Neuron (in vitro differentiated cells): ENCODE measurements around the gene THADA.

Source experiments
- H2AFZ ChIP-seq: one replicate; pipeline ENCODE4 v1.6.1; 2013; ENCODE audit warnings: low read depth, mild to moderate bottlenecking, inconsistent platforms, low read length, moderate library complexity
- H3K27me3 ChIP-seq: one replicate; pipeline ENCODE4 v1.6.1; 2013; ENCODE audit warnings: low read length; ENCODE audit not compliant: insufficient read depth
- H3K36me3 ChIP-seq: one replicate; pipeline ENCODE4 v1.6.1; 2013; ENCODE audit warnings: low read length; ENCODE audit not compliant: insufficient read depth
- H3K4me1 ChIP-seq: one replicate; pipeline ENCODE4 v1.6.1; 2013; ENCODE audit warnings: low read length; ENCODE audit not compliant: insufficient read depth
- H3K4me3 ChIP-seq: 2 replicates; pipeline ENCODE4 v1.5.1; 2013; ENCODE audit warnings: mild to moderate bottlenecking, low read length, moderate library complexity
- H3K9me3 ChIP-seq: one replicate; pipeline ENCODE4 v1.6.1; 2013; ENCODE audit warnings: low read length

Gene THADA

DNA sequence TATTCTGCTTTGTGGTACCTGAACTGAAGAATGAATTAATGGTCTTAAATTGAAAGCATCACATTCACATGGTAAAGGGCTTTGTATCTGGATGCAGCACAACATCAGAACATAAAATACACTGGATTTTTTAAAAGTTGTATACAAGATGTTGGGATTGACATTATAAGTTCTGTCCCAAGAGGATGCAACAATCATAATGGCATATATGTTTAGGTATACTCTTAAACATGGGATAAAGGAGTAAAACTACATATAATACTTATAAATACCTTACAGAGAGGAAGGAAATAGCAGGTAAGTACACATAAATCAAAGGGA is 171.9 kb downstream of the THADA start:
- no peaks in the 10 kb centered on the region for H3K36me3 ChIP-seq
- H3K4me1 ChIP-seq: peaks cover 10% of the 10 kb centered on the region
- H3K27me3 ChIP-seq: no peaks in the 10 kb centered on the region
- no peak overlapping the region for H2AFZ ChIP-seq
- H3K4me3 ChIP-seq: no peak overlapping the region
- H3K9me3 ChIP-seq: no peaks in the 10 kb centered on the region

DNA sequence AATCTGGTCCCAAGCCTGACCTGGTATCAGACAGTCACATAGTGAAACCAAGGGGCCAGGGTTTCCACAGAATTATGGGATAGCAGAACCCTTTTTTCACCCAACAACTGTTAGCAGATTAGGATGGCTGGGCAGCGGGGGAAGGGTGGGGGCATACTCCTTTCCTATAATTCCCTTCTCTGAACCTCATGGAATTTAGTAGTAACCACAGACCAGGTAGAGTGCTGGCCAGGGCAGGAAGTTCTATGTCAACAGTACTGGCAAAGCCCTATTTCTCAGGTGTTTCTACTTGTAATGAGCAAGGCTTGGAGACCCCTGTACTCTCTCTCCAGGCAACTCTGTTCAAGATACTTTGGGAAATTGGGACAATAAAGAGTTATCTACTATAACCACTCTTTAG is 174.6 kb downstream of the THADA start:
- H3K36me3 ChIP-seq: no peaks in the 10 kb centered on the region
- no peaks in the 10 kb centered on the region for H3K9me3 ChIP-seq
- no peak overlapping the region for H3K4me3 ChIP-seq
- H2AFZ ChIP-seq: no peak overlapping the region
- no peaks in the 10 kb centered on the region for H3K27me3 ChIP-seq
- H3K4me1 ChIP-seq: peaks cover 21% of the 10 kb centered on the region

DNA sequence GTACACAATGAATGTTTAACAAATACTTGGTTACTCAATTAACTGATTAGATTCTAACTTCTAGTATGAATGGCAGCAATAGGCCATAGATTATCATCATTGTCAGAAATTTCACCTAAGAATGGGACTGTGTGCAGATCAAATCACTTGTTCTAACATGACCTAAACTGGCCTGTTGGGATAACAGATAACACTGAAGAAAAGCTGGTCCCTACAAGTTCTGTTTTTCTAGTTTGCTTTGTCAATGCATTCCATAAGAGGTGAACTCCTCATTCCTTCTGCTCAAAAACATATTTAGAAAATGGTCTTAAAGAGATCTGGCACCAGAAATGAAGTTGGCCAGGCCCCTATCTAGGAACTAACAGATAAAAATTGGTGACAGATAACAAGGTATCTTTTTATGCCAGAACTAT is 175.4 kb downstream of the THADA start:
- no peaks in the 10 kb centered on the region for H3K9me3 ChIP-seq
- no peak overlapping the region for H2AFZ ChIP-seq
- H3K36me3 ChIP-seq: no peaks in the 10 kb centered on the region
- H3K4me3 ChIP-seq: no peak overlapping the region
- H3K27me3 ChIP-seq: no peaks in the 10 kb centered on the region
- H3K4me1 ChIP-seq: peaks cover 27% of the 10 kb centered on the region

DNA sequence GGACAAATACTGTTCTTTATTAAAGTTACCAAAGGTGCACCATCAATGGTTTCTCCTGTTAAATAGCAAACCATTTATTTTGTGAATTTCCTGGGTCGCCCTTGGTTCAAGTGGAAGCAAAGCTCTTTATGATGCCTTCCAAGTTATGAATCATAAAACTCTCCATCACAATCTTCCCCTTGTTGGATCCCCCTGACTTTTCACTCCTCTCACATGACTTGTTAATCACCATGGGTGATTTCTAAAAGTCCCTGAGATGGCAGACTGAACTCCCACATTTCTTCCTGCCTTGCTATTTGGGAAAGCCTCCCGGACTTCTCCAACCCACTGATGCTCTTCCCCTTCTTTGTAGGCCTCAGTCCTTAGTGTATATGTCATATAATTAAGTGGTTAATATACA is 176.0 kb downstream of the THADA start:
- H3K36me3 ChIP-seq: no peaks in the 10 kb centered on the region
- H3K27me3 ChIP-seq: no peaks in the 10 kb centered on the region
- peaks cover 29% of the 10 kb centered on the region for H3K4me1 ChIP-seq
- H2AFZ ChIP-seq: no peak overlapping the region
- no peak overlapping the region for H3K4me3 ChIP-seq
- no peaks in the 10 kb centered on the region for H3K9me3 ChIP-seq

DNA sequence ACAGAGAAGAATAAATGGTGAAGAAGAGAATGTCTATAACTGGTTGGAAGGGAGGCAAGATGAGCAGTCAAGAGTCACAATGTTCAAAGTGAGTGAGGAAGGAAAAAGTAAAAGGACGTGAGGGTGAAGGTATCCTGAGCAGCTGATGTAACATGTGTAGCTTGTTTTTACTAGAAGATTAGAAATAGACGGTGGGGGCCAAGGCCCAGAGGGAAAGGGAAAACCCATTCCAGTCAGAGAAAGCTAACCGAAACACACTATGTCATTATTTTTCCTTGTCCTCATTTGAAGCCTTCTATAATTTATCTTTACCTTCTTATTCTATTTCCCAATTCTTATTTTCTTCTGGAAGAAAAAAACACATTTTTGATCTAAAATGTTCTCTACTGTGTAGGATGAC is 176.6 kb downstream of the THADA start:
- no peaks in the 10 kb centered on the region for H3K9me3 ChIP-seq

DNA sequence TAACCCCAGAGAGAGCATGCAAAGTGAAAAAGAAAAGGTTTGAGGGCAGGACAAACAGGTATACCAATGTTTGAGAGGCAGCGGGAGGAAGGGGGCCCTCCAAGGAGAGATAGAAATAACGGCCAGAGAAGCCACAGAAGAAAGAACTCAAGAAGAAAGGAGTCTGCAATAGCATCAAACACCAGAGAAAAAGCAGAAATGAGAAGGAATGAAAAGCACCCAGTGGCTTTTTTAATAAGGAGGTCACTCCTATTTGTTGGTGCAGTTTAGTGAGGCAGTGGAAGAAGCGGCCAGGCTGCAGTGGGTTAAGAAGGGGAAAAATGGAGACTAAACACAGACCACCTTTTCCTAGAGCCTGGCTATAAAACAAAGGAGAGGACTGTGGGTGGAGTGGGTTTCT is 177.2 kb downstream of the THADA start:
- no peaks in the 10 kb centered on the region for H3K36me3 ChIP-seq
- no peaks in the 10 kb centered on the region for H3K27me3 ChIP-seq
- H2AFZ ChIP-seq: no peak overlapping the region
- H3K4me1 ChIP-seq: peaks cover 29% of the 10 kb centered on the region
- no peak overlapping the region for H3K4me3 ChIP-seq
- no peaks in the 10 kb centered on the region for H3K9me3 ChIP-seq

More for the DNA sequence above, 176.6 kb downstream of the THADA start:
- H3K4me3 ChIP-seq: no peak overlapping the region
- H3K36me3 ChIP-seq: no peaks in the 10 kb centered on the region
- no peaks in the 10 kb centered on the region for H3K27me3 ChIP-seq
- peaks cover 29% of the 10 kb centered on the region for H3K4me1 ChIP-seq
- no peak overlapping the region for H2AFZ ChIP-seq

DNA sequence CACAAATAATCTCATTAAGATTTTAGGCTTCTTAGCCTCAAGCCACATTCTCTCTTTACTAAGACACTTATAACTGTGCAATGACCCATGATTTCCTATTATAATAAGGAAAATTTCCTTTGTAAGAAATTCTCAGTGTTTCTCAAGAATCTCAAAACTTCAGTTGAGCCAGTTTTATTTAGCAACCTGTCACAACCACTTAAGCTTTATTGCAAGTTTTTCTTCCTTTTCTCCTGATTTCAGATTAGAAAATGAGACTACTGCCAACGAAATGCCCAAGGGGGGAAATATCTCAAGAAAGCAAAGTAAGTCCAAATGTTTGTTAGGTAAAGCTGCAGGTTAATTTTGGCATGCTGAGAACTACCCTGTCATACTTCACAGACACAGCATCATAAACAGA is 178.5 kb downstream of the THADA start:
- peaks cover 29% of the 10 kb centered on the region for H3K4me1 ChIP-seq
- no peaks in the 10 kb centered on the region for H3K36me3 ChIP-seq
- H3K27me3 ChIP-seq: no peaks in the 10 kb centered on the region
- no peak overlapping the region for H2AFZ ChIP-seq
- H3K9me3 ChIP-seq: no peaks in the 10 kb centered on the region
- H3K4me3 ChIP-seq: no peak overlapping the region

DNA sequence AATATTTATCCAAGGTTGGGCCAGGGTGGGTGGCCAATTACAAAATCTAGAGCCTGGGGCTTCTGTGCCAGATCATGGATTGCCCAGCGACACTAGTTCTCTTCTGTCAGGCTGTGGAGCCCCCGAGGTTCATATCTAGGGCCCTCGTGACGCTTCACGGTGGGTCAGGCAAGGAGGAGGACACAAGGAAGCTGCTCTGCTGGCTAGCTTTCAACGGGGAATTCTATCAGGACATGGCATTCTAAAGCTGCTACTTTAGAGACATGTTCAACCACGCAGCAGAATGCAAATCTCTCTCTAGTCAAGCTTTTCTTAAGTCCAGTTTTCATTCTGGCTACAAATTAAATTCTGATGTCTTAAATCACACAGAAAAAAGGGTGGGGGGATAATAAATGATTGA is 180.2 kb downstream of the THADA start:
- Histone ChIP-seq H3K9me3 (no peaks in the 10 kb centered on the region), H3K36me3 (no peaks in the 10 kb centered on the region), H3K27me3 (no peaks in the 10 kb centered on the region), H3K4me1 (peaks cover 29% of the 10 kb centered on the region), H3K4me3 (no peak overlapping the region), H2AFZ (no peak overlapping the region)

DNA sequence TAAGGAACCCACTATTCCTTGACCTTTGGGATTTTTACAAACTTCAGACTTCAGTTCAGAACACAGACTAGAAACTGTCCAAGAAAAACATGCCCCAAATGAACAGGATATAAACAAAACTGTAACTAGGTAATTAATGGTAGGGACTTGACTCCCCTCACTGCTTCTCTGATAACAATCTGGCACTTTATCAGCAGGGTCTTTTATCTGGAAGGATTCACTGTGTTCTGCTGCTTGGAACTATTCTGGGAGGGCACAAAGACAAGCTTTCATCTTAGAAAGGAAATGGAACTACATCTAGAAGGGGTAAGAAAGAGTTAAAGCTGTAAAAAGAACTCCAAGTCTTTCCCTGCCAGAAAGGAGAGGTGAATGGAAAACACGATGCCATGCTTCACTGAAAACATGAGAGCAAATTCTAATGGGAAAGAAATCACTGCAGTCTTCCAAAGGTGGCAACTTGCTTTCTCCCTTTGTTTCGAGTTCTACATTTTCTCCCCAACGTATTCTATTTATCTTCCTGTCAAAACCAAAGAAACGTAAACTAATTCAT is 181.2 kb downstream of the THADA start:
- Histone ChIP-seq H3K9me3 (no peaks in the 10 kb centered on the region), H3K27me3 (no peaks in the 10 kb centered on the region)

DNA sequence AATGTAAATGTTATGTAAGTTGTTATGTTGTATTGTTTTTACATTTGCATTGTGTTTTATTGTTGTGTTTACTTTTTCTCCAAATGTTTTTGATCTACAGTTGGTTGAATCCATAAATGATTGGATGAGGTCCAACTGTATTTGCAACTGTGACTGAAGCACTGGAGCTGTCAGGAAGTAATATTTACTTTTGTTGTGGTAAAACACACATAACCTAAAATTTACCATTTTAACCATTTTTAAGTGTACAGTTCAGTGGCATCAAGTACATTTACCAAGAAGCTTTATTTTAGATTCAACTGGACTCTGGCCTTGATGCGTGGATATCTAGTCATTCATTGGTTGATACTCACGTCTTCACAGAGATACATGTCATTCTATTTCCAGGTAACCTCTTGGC is 181.8 kb downstream of the THADA start:
- Histone ChIP-seq H3K4me3 (no peak overlapping the region), H3K9me3 (no peaks in the 10 kb centered on the region), H2AFZ (no peak overlapping the region), H3K4me1 (peaks cover 29% of the 10 kb centered on the region), H3K36me3 (no peaks in the 10 kb centered on the region), H3K27me3 (no peaks in the 10 kb centered on the region)

More for the DNA sequence above, 181.2 kb downstream of the THADA start:
- H3K36me3 ChIP-seq: no peaks in the 10 kb centered on the region
- no peak overlapping the region for H2AFZ ChIP-seq
- no peak overlapping the region for H3K4me3 ChIP-seq
- H3K4me1 ChIP-seq: peaks cover 29% of the 10 kb centered on the region

DNA sequence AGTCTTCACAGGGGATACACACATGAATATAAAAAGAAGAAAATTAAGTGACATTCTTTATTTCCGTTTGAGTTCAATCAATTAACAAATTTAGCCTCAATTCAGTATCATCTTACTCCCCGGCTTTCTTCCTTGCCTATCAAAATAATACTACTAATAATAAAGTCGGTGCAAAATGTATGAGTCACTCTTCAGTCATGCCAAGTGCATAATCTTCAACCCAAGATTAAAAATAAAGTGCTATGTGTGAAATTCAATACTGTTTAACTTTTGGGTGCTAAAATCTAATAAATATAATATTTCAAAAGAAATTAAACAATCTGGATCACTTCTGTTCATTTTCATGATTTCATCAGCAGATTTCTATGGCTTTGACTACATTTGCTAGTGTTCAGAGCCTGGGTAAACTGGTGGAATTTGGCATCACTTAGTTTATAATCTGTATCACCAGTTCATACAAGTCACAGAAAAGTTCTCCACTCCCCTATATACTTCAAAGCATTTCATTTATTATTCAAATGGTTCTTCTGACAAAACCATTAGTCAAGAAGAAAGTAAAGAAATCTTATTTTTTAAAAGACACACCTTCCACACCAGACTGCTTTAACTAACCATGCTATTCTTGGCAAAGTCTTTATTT is 183.6 kb downstream of the THADA start:
- no peaks in the 10 kb centered on the region for H3K27me3 ChIP-seq
- H3K4me1 ChIP-seq: peaks cover 22% of the 10 kb centered on the region
- H3K4me3 ChIP-seq: no peak overlapping the region
- H3K9me3 ChIP-seq: no peaks in the 10 kb centered on the region
- no peaks in the 10 kb centered on the region for H3K36me3 ChIP-seq
- H2AFZ ChIP-seq: no peak overlapping the region

DNA sequence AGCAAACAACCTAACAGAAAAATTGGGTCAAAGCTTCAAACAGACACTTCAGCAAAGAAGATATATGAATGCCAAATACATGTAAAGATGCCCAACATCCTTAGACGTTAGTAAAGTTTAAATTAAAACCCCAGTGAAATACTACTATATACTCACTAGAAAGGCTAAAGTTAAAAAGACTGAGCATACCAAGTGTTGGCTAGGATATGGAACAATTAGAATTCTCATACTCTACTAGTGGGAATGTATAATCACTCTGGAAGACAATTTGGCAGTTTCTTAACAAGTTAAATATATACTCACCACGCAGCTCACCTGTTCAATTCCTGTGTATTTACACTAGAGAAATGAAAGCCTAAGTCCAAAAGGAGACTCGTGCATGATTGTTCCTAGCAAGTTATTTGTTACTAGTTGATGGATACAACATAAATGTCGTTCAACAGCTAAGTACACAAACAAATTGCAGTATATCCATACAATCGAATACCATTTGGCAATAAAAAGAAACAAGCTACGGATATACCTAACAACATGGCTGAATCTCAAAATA is 185.7 kb downstream of the THADA start:
- Histone ChIP-seq H3K27me3 (no peaks in the 10 kb centered on the region), H3K36me3 (no peaks in the 10 kb centered on the region), H2AFZ (no peak overlapping the region), H3K4me1 (peaks cover 18% of the 10 kb centered on the region), H3K4me3 (no peak overlapping the region), H3K9me3 (no peaks in the 10 kb centered on the region)

DNA sequence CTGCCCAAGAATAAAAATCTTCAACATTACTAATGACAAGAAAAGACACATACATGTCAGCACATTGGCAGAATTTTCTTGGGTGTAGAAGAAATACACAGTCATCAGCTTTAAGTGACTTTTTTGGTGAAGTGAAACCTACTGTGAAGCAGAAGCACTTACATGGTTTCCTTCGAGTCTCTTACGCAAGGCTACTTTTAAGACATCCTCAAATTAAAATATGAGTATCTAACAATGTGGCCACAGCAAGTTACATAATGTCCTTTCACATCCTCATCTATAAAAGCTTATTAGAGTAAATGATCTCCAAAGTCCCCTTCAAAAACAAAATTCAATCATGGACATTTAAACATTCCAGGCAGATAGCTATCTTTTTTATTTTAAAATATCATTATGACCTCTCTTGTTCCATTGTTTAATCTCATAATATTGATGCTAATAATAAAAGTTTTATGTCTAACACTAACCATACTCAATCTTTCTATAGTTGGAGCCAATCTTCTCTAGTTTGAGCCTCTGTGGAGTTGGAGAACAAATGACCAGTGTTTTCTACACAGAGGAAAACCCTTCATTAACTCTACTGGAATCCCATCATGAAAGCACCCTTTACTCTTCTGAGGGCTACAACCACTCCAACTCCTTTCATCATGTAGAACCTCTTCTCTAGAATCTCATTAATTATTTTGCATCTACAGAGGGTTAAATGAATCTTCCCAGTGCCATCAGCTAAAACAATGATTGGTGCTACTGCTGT is 187.3 kb downstream of the THADA start:
- Histone ChIP-seq H3K9me3 (no peaks in the 10 kb centered on the region), H3K27me3 (no peaks in the 10 kb centered on the region), H3K4me3 (no peak overlapping the region), H3K4me1 (peaks cover 18% of the 10 kb centered on the region), H2AFZ (no peak overlapping the region), H3K36me3 (no peaks in the 10 kb centered on the region)
